NOMO-1 treated with dmso at 0.1 percent for 144 hours (cell line): Measurements from ENCODE around the gene CCDC138.

ENCODE experiments used
- DNase-seq: peaks from one replicate; lab custom pipeline; 2025; ENCODE audit not compliant: unreplicated experiment; lab: John Stamatoyannopoulos, UW

The CCDC138 gene

DNA sequence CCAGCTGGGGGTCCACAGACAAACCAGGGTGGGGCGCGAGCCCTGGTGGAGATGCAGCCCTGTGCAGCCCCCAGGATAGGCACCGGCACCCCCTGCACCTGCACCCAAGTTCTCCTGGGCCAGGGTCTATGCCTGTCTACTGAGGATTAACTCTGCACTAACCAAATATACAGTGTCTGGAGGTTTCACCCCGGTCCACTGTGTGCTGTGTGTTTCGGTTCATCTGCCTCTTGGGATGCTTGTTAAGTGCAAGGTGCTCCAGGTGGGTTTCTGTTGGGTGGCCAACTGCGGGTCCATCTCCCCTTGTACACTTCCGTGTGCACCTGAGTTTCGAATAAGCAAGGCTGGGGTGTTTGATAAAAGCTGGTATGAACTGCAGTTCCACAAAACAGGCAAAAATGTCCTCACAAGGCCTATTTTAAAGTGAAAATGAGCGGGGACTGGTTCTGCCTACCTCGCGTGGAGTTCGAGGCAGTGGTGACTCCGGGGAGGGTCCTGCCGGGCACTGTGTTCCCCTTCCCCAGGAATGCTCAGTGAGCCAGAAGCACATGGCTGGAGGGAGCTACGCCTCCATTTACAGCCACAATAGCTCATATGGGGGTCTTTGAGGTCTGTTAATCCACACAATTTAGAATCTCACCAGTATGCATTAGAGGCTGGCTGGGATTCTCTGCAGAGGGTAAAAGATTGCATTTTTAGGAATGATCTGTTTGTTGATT lies 131.7 kb downstream of the CCDC138 start:
- no peak for DNase-seq

DNA sequence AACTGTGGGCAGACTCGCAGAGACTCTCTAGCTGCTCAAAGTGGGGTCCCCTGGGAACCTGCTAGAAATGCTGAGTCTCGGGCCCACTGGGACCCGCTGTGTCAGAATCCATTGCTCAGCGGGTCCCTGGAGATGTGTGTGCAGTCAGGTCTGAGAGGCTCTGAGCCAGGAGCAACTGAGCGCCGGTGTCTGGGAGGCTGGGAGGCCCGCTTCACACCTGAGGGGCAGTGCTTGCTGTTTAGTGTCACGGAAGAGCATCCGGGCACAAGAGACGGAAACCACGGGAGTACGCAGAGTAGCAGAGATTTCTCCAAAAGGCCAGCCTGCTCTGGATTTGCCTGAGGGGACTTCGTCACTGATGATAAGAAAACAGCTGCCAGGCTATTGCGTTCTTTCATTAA lies 132.4 kb downstream of the CCDC138 start:
- DNase-seq = no peak

DNA sequence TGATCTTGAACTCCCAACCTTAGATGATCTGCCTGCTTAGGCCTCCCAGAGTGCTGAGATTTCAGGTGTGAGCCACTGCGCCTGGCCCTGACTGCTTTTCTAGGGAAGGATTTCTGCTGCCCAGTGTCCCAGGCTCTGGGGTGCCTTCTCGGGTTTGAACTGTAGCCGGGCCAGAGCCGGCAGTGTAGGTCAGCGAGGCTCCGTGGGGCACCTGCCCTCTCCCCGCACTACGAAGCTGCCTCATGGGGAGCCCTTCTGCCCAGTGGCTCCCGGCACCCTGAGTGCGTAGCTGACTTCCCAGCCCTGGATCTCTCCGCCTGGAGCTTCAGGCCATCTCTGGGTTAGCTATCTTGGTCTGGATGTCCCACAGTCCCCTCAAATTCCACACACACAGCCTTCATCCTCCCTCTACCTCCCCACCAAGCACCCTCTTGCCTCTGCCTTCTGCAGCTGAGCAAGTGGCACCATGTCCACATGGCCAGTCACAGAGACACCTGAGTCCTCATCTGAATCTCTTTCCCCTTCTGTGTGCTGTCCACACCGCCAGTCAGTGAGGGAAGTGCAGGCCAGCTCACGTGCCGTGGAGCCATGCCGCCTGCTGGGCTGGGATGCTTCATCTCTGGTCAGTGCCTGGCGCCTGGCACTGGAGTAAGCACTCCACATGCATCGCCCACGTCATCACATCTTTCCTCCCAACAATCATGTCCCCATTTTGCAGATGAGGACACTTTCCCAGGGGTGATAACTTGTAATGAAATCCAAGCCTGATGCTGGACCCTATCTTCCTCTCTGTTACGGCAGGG lies 133.2 kb downstream of the CCDC138 start:
- no peak for DNase-seq

DNA sequence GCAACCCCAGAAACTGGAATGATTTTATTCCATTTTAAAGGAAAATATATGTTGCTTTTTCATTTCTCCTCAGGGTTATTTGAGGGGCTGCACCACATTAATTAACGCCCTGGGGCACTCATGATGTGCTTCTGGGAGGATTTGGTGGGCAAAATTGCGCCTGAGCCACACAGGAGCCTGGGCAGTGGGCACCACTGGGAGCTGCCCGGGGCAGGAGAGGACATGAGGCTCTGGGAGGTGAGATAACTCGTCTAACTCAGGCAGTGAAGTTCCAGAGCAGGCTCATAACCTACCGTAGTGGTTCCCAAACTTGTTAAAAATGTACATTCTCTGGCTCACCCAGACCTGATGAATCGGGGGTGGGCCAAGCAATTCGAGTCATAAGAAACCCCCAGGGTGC lies 134.1 kb downstream of the CCDC138 start:
- DNase-seq = no peak

DNA sequence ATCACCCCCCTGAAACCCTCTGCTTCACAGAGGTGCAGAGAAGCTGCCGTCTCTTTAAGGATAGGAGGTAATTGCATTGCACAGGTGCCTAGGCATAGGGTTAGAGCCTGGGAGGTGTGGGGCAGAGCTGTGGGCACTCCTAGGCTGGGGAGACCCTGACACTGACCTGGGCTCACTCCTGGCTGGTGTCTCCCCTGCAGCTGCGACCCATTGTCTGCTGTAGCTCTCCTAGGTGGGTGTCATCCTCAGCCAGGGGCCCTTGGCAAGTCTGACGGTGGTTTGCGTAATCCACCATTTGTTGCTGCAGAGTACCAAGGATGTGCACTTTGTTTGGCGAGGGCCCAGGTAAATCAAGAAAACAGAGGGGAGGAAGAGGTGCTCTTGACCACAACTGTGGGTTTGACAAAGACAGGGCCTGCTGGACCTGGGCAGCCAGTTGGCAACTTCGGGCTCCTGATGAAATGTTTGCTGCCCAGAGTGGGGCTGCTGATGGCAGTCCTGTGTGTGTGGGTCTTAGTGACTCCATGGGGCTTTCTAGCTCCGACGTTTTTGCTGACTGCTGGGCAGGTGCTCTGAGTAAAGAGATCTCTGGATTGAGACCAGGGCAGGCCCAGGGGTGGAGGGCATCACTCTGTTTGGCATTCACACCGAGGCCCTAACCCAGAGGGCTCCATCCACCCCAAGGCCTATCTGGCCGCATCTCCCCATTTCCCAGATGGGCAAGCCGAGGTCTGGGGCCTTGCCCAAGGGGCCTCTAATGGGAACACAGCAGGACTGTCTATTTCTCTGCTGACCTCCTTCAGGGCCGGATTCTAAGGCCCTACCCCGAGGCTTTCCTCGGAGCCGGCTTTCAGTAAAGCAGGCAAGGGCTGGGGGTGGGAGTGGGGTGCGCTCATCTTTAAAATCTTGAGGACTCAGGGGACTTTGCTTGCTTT lies 134.8 kb downstream of the CCDC138 start:
- no peak for DNase-seq

DNA sequence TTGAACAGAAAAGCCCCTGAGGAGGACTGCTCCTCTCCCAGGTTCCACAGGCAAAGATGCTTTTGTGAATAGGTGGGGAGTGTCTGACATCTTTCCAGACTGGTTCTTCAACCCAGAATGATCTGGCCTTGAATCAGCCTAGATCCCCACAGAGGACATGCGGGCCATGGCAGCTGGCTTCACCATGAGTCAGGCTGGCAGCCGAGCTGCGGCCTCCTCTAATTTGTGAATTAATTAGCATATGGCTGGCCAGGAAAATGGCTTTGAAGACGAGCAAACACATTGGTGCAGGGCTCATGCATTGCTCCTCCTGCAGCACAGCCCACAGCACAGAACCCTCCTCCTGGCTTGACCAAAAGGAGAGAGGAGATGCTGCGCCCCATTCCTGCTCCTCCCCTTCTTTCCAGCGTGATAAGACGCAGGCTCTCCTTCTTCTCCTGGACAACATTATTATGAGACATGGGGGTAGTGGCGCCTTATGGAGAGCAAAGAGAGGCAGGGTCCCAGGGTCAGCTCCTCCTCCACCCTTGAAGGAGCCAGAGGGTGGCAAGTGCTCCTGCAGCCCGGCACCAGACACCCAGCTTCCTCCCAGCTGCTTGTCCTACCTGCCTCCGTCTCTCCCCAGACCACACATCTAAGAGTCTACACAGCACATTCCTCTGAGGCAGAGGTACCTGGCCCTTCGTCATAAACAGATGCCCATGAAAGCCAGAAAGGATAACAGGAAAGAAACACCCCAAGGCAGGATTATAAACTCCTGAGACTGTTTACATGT lies 135.8 kb downstream of the CCDC138 start:
- no peak for DNase-seq

DNA sequence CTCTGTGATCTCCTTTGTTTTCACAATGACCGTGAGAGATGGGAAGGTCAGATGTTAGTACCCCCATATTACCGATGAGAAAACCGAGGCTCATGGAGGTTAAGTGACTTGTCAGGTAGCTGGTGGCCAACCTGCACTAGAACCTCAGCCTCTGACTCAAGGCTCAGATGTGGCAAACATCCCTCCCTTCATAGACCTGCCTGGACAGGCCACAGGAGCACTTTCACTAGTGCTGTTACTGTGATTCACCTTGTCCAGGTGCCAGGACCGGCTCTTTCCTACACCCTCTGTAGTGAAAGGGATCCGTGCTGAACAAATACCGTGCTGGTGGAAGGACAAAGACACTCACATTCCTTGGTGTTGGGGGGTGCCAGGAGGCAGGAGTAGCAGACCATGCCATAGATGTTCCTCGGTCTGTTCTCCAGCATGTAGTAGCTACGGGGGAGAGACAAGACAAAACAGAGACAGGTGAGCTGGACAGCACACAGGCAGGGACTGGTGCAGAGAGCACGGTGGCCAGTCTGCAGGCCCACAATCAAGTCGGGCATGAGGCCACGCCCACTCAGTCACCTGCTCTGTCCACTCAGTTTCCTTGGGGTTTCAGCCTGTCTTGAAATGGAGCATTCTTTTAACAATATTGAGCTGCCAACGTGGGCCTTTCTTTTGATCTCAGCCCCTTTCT lies 136.6 kb downstream of the CCDC138 start:
- DNase-seq = no peak

DNA sequence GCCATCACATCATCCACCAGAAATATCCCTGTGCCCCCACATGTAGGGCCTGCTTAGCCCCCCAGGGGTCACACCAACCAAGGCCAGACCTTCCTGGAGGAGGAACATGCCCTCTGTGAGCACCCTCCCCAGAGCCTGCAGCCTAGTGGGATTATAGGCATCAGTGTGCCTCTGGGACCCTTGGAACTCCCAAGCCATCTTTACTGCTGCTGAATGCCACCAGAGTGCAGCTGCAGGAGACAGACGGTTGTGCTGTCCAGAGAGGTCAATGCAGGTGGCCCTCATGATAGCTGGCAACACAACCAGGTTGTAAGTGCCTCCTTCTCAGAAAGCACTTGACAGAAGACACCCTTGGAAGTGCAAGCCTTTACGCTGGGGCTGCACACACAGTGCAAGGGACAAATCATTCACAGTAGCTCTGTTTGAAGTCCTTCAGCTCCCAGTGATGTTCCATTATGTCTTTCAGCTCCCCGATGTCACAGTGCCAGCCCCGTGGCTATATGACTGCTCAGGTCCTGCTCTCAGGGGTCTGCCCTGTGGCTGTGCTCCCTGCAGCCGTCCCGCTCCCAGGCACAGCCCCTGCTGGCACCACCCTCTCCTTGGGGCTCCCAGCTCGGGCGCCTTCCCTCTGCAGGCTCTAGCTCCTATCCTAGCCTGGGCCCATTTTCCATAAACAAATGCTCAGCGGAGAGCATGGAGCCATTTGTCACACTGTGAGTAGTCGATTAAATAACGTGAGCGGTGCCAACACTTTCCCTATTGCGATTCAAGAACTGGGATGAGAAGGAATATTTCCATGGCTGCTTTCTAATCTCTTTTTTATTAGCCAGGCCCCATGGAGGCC lies 137.4 kb downstream of the CCDC138 start:
- no peak for DNase-seq

DNA sequence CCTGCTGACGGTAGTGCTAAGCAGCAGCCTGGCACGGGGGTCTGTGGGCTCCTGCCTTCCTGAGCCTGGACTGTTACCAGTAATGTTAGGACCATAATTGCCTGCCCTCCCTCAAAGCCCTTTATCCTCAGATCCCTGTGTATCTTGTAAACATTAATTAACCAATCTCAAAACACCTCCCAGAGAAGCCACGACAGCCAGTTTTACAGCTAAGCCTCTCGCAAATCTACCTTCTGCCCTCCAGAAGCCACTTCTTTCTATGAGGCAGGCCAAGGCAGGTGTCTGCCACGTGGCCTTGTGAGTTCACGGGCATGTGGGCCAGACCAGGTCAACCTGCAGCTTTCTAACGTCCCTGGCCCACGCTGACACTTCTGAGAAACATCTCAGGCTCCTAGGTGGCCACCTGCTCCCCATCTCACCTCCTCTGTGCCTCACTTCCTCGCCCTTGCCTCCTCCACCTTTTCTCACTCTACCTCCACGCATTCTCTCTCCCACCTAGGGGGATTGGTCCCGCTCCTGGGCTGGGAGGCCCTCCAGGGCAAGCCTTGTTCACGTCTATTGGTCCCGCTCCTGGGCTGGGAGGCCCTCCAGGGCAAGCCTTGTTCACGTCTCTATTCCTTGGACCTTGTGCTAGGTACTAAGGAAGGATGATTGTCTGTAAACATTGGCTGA lies 138.1 kb downstream of the CCDC138 start:
- no peak for DNase-seq

DNA sequence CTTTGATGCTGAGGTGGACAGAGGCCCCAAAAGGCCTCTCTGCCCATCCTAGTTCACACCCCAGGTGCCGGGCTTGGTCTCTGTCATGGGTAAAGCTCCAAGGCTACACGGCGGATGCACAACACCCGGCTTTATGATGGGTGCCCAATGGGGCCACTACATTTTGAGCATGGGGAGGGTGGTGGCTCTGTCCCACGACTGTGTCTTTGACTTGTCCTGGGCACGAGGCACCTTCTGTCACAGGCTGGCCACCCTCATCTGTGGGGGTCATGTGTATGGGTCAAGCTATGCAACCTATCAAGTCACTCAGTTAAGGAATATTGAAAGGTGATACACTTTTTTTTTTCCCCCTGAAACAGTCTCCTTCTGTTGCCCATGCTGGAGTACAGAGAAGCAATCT lies 138.7 kb downstream of the CCDC138 start:
- no peak for DNase-seq

DNA sequence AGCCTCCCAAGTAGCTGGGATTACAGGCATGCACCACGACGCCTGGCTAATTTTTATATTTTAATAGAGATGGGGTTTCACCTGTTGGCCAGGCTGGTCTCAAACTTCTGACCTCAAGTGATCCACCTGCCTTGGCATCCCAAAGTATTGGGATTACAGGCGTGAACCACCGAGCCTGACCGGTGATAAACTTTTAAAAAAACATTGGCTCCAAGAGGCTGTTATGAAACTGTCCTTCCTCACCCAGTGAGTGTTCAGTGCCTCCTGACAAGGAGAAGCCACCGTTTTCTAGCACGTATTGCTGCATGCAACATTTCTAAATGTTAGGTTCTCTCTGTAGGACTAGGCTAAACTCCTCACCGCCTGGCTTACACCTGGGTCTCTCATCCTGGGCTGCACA lies 139.2 kb downstream of the CCDC138 start:
- no peak for DNase-seq
